BJ (cell line): ENCODE data around the gene LRRC58. TPM values are rescaled to one million over a fixed set of nuclear protein-coding genes. Genes with fewer than 3 reads are reported as not detected.

ENCODE experiments used
- CTCF ChIA-PET: fragments of 350-600 bp; formaldehyde crosslinking; extraction: SDS; loops from one replicate; lab custom pipeline; 2021; ENCODE audit warnings: antibody characterized with exemption, inconsistent platforms; lab: Yijun Ruan, JAX
- POLR2A ChIA-PET: fragments of 300-600 bp; sonication (Branson Sonifier 250); formaldehyde crosslinking; extraction: SDS; loops from one replicate; lab custom pipeline; 2021; ENCODE audit warnings: antibody characterized with exemption; lab: Charles Lee
- DNase-seq: peaks from one replicate; pipeline ENCODE4 v3.0.0-alpha.2; 2011; ENCODE audit warnings: low read depth
- H3K27me3 ChIP-seq: 2 replicates; pipeline ENCODE4 v1.6.0; 2011; ENCODE audit warnings: low read length; ENCODE audit not compliant: control insufficient read depth, insufficient read depth
- H3K36me3 ChIP-seq: 2 replicates; pipeline ENCODE4 v1.5.1; 2011; ENCODE audit warnings: low read length; ENCODE audit not compliant: control insufficient read depth, insufficient read depth
- H3K4me3 ChIP-seq: 2 replicates; pipeline ENCODE4 v1.5.1; 2011; ENCODE audit warnings: low read depth, mild to moderate bottlenecking, control low read depth, low read length
- polyA plus RNA-seq: library from polyadenylated mRNA; depleted of rRNA; stranded (reverse); fragments of >200 nt; gene quantifications from 2 replicates; pipeline ENCODE4 v1.2.3, GENCODE V29; 2011
- TF ChIP-seq, protein P1 (sequence below): IDR thresholded peaks from 2 replicates; pipeline ENCODE4 v1.5.1; 2011; ENCODE audit warnings: low read depth, mild to moderate bottlenecking, control low read depth, inconsistent platforms, low read length, moderate library complexity; ENCODE audit not compliant: insufficient read depth

Gene LRRC58
- polyA plus RNA-seq, 1 experiment: 6.3 TPM

DNA sequence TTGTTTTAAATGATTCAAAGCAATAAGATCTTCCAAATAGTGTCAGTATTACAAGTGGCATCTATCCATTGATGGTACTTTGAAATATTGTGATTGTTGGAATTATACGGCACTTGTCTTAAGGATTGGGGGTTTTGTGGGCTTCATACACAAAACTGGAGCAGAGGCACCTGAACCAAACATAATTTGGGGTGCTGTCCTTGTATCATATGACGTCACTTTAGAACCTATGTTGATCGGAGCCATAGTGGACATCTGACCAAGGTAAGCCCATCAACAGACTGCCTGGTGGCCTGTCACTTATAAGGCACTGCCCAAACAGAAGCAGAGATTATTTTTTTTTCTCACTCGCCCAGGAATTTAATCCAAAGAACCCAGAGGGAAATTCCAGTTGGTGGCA, 2.9 kb upstream of the LRRC58 start:
- POLR2A ChIA-PET: no interaction called here
- Histone ChIP-seq H3K4me3 (no peak overlapping the region), H3K27me3 (peaks cover 5% of the 10 kb centered on the region; the same call in 1 of the 2 replicates), H3K36me3 (no peaks in the 10 kb centered on the region)
- CTCF ChIA-PET: no interaction called here
- TF ChIP-seq, protein P1, sequence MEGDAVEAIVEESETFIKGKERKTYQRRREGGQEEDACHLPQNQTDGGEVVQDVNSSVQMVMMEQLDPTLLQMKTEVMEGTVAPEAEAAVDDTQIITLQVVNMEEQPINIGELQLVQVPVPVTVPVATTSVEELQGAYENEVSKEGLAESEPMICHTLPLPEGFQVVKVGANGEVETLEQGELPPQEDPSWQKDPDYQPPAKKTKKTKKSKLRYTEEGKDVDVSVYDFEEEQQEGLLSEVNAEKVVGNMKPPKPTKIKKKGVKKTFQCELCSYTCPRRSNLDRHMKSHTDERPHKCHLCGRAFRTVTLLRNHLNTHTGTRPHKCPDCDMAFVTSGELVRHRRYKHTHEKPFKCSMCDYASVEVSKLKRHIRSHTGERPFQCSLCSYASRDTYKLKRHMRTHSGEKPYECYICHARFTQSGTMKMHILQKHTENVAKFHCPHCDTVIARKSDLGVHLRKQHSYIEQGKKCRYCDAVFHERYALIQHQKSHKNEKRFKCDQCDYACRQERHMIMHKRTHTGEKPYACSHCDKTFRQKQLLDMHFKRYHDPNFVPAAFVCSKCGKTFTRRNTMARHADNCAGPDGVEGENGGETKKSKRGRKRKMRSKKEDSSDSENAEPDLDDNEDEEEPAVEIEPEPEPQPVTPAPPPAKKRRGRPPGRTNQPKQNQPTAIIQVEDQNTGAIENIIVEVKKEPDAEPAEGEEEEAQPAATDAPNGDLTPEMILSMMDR: no peak
- no peak for DNase-seq

GRCh38 chr3:120350401-120350941, 1.3 kb upstream of the LRRC58 start:
- DNase-seq: no peak
- Histone ChIP-seq H3K4me3 (no peak overlapping the region), H3K27me3 (peaks cover 3% of the 10 kb centered on the region; the same call in 1 of the 2 replicates), H3K36me3 (no peaks in the 10 kb centered on the region)
- ChIA-PET CTCF (interaction anchor here (1.0 to 2.0 kb wide), 4 partner anchors 66 to 211 kb away, joined by 3 to 6 read pairs (median 3); no protein-coding TSS in a partner anchor), POLR2A (no interaction called here)
- TF ChIP-seq, protein P1: no peak

GRCh38 chr3:120349855-120350125, 636 bp upstream of the LRRC58 start:
- H3K36me3 ChIP-seq: no peaks in the 10 kb centered on the region
- peak overlapping the region; percentile 66 for H3K4me3 ChIP-seq
- no peak for DNase-seq
- CTCF ChIA-PET: interaction anchor here (1.0 to 2.0 kb wide), 4 partner anchors 53 to 106 kb away, joined by 3 to 6 read pairs (median 4); no protein-coding TSS in a partner anchor
- peaks cover 3% of the 10 kb centered on the region; the same call in 1 of the 2 replicates for H3K27me3 ChIP-seq
- TF ChIP-seq, protein P1: no peak
- POLR2A ChIA-PET: no interaction called here

DNA sequence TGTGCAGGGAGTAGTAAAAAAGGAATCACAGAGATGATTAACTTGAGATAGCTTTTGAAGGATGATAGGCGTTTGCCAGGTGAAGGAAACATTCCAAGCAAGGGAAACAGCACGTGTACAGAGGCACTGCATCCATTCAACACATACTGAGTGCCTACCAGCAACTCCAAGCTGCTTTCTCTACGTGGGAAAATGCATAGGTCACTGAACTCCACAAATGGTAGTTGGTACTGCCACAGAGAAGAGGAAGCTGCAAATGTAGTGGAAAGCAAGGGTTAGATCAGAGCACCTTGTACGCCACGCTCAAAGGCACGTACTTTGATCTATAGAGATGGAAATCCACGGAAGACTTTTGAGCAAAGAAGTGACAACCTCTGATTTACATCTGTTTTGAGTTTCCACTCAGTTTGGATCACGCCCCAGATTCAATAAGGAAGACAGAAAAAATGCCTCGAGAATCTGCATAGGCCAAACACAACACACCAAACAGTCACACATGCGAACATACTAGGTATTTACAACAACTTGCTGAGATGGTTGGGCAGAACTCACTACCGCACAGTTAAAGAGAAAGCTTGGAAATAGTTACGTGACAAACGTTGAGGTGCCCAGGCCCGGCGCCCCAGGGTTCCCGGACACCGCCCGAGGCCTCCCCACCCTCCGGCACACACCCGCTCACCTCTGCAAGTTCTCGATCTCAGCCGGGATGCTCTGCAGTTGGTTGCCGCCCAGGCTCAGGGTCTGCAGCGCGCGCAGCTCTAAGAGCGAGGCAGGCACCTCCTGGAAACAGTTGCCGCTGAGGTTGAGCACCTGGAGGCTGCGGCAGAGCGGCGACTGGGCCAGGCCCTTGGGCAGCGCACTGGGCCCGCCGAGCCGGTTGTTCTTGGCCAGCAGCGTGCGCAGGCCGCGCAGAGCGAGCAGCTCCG, 826 bp downstream of the LRRC58 start:
- no peak for DNase-seq
- POLR2A ChIA-PET: interaction anchor here (0.9 kb wide), 1 partner anchor 102 kb away, joined by 3 read pairs; the partner anchor contains the start of gene FSTL1
- TF ChIP-seq, protein P1: no peak

GRCh38 chr3:120344349-120344748, 4.8 kb downstream of the LRRC58 start:
- no peak for DNase-seq
- TF ChIP-seq, protein P1: no peak

More for the DNA sequence above, 826 bp downstream of the LRRC58 start:
- Histone ChIP-seq H3K27me3 (peaks cover 3% of the 10 kb centered on the region; the same call in 1 of the 2 replicates), H3K36me3 (no peaks in the 10 kb centered on the region), H3K4me3 (peak overlapping the region; percentile 66)
- CTCF ChIA-PET: interaction anchor here (1.0 to 2.0 kb wide), 5 partner anchors 27 to 210 kb away, joined by 3 to 6 read pairs (median 4); no protein-coding TSS in a partner anchor

More at GRCh38 chr3:120344349-120344748, 4.8 kb downstream of the LRRC58 start:
- no peaks in the 10 kb centered on the region; the same call in 1 of the 2 replicates for H3K36me3 ChIP-seq
- CTCF ChIA-PET: interaction anchor here (1.3 kb wide), 2 partner anchors 10 to 214 kb away, joined by 3 to 5 read pairs; no protein-coding TSS in a partner anchor
- no peaks in the 10 kb centered on the region for H3K27me3 ChIP-seq
- H3K4me3 ChIP-seq: no peak overlapping the region
- POLR2A ChIA-PET: no interaction called here
